ENCODE results near the gene FOXF1.

DNA sequence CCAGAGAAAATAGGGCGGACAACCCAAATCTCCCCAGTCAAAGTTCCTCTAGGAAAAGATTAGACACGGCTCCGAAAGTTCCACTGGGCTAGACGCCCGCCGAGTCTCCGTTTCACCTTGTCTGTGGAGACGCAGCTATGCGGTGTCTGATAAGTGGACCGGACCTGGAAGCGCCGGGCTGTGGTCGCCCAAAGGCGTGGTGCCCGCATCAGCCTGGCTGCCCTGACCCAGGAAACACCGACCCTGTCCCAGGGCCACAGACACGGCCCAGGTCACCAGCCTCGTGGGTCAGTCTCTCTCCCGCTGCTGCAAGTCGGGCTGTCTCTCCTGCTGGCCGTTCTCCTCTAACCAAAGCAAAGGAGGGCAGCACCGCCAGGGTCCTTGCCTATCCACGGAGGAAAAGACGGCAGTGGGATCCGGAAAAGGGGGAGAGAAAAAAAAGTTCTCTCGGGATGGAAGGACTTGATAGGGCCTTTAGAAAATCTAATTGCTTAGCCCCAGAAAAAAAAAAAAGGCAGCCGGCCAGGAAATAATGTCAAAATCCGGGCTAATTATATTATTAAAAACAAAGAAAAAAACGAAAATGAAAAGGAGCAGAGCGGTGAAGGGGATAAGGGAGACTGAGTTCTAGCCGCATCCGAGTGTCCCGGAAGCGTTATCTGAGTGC, 13.9 kb upstream of the FOXF1 start:
- no peak for TF ChIP-seq CTCF (conservative IDR thresholded peaks at IDR 0.05 in 1 of 2, IDR thresholded peaks at IDR 0.05 in 1 of 2; ENCODE audit: low read depth in 1 of 2, low read length in 2 of 2)
- TF ChIP-seq EZH2 (IDR thresholded peaks at IDR 0.05; ENCODE audit: low read length, missing control alignments) = no peak
